ENCODE data around the gene HTRA1.

DNA sequence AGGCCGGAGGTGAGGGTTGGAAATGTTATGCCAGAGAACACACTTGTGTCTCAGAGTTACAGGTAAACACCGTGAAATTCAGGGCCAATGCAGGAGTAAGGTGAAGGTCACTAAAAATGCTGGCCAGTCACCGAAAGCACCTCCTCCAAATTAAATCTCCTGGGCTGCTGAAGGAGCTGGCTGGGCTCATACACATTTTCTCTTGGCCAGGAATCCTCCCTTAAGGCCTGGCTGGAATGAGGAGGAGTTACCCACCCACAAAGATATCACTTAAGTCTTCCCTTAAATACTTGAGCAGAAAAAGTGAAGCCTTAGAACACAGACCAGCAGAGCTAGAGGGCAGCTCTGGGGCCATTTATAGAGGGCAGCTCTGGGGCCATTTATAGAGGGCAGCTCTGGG is 46.3 kb downstream of the HTRA1 start:
- TF ChIP-seq HCFC1 (IDR thresholded peaks at IDR 0.05; ENCODE audit: low read depth, low read length) (no peak), MCM2 (IDR thresholded peaks at IDR 0.05; ENCODE audit: low read depth) (no peak), SMARCC2 (IDR thresholded peaks at IDR 0.05; ENCODE audit: low read depth) (no peak), POLR2G (IDR thresholded peaks at IDR 0.05; ENCODE audit: low read depth, low read length) (no peak), TAL1 (IDR thresholded peaks at IDR 0.05) (no peak), SPI1 (IDR thresholded peaks at IDR 0.05; ENCODE audit: borderline replicate concordance, low read depth, low read length) (no peak)

Data from K562 (cell line).